Measurements from ENCODE around the gene CERT1.
"Not testable (repeated sequence)": the region's sequence is repeated elsewhere in the genome, so short reads cannot be mapped to it uniquely, and the experiment has no call there.

CERT1 gene, protein sequence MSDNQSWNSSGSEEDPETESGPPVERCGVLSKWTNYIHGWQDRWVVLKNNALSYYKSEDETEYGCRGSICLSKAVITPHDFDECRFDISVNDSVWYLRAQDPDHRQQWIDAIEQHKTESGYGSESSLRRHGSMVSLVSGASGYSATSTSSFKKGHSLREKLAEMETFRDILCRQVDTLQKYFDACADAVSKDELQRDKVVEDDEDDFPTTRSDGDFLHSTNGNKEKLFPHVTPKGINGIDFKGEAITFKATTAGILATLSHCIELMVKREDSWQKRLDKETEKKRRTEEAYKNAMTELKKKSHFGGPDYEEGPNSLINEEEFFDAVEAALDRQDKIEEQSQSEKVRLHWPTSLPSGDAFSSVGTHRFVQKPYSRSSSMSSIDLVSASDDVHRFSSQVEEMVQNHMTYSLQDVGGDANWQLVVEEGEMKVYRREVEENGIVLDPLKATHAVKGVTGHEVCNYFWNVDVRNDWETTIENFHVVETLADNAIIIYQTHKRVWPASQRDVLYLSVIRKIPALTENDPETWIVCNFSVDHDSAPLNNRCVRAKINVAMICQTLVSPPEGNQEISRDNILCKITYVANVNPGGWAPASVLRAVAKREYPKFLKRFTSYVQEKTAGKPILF

DNA sequence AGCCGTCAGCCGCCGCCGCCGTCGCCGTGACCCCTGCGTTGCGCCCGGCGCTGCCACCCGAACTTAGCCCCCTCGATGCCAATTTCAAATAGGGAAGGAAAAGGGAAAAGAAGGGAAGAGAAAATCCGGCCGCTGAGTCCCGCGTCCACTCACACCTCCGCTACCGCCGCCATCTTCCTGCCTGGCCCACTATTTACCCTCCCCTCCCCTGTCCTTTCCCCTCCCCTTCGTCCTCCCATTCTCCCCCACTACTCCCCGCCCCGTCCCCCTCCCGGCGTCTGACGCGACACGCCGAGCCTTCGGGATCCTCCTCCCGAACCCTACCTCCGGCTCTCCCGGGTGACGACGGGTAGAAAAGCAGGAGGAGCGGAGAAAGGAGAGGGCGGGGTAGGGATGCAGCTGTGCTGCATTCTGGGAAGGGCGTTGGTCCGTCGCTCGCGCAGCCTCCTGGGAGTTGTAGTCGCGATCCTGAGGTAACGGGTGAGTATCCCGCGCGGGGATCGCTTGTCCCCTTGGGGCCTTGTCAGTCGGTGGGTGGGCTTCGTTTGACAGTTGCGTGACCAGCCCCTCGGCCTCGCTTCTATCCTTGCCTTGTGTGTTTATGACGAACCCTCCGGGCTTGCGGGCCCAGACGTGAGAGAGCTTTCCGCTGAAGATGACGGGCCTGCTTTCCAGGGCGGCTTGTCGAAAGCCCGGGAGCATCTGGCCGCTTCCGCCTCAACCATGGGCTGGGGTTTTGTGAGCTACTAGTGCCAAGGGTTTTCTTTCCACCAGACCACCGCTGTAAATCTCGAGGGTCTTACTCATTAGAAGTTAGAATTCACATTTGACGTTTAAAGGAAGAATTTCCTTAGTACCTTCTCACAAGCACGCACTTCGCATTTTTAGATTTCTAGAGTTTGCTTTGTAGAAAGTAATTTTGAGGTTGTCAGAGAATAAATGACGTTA, at the start of gene CERT1, which contains the start of gene POLK:
TSS of gene CERT1 (minus strand) at position 195 of the 948 bp plus-strand sequence. CDS start 422 bp downstream, outside the sequence.
TSS of gene POLK (plus strand) at position 457 of the 948 bp plus-strand sequence.
- TF ChIP-seq, protein P1, sequence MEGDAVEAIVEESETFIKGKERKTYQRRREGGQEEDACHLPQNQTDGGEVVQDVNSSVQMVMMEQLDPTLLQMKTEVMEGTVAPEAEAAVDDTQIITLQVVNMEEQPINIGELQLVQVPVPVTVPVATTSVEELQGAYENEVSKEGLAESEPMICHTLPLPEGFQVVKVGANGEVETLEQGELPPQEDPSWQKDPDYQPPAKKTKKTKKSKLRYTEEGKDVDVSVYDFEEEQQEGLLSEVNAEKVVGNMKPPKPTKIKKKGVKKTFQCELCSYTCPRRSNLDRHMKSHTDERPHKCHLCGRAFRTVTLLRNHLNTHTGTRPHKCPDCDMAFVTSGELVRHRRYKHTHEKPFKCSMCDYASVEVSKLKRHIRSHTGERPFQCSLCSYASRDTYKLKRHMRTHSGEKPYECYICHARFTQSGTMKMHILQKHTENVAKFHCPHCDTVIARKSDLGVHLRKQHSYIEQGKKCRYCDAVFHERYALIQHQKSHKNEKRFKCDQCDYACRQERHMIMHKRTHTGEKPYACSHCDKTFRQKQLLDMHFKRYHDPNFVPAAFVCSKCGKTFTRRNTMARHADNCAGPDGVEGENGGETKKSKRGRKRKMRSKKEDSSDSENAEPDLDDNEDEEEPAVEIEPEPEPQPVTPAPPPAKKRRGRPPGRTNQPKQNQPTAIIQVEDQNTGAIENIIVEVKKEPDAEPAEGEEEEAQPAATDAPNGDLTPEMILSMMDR (IDR thresholded peaks at IDR 0.05; ENCODE audit: low read depth, low read length, missing control alignments) = no peak
- H3K4me3 ChIP-seq (ENCODE audit: low read depth, low read length) = peak within 1 kb of the TSS; percentile 74
- DNase-seq (ENCODE audit: low read depth) = peak; percentile 96

DNA sequence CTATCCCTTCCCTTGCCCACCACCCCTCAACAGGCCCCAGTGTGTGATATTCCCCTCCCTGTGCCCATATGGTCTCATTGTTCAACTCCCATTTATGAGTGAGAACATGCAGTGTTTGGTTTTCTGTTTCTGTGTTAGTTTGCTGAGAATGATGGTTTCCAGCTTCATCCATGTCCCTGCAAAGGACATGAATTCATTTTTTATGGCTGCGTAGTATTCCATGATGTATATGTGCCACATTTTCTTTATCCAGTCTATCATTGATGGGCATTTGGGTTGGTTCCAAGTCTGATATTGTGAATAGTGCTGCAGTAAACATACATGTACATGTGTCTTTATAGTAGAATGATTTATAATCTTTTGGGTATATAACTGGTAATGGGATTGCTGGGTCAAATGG, 49.2 kb upstream of the CERT1 start:
- not testable (repeated sequence) for H3K4me3 ChIP-seq (ENCODE audit: low read depth, low read length); DNase-seq (ENCODE audit: low read depth)

DNA sequence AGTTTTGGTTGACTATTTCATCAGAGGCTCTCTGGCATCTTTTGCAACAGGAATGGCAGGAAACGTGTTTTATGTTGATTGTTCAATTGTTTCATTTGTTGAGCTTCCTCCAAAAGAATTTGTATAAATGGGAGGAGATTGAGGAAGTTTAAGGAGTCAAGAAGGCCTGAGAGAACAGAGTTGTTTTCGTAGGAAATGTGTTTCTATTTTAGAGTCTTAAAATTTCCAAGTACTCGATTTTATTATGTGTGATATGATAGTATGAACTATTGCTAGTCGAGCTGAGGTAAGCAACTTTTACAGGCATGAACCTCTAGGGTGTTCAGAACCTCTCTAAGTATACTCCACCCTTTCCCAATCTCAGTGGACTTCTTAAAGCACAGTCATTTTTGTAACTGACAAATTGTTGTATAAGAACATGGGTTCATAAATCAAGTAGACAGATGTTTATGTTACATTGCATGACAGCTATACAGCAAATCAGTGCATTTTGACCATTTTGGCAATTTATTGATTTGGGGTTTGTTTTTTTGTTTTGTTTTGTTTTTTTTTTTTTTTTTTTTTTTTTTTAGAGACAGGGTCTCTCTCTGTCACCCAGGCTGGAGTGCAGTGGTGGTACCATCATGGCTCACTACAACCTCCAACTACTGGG, 47.7 kb upstream of the CERT1 start:
- H3K4me3 ChIP-seq (ENCODE audit: low read depth, low read length) = no peak overlapping the region
- TF ChIP-seq, protein P1 (IDR thresholded peaks at IDR 0.05; ENCODE audit: low read depth, low read length, missing control alignments) = no peak
- DNase-seq (ENCODE audit: low read depth) = no peak

DNA sequence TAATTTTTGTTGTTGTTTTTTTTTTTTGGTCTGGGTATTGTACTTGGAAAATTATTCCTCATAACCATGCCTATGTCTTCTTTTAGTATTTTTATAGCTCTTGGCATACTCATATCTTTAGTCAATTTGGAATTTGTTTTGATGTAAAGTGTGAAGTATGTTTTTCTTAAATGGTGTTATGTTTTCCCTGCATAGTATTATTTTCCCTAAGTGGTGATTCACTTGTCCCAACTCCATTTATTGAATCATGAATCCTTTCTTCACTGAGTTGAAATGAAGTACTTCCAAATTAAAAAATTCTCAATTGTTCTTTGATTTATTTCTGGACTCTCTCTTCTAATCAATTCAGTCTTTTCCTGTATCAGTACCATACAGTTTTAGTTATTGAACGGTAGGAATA, 46.8 kb upstream of the CERT1 start:
- no peak for DNase-seq (ENCODE audit: low read depth)
- no peak overlapping the region for H3K4me3 ChIP-seq (ENCODE audit: low read depth, low read length)
- TF ChIP-seq, protein P1 (IDR thresholded peaks at IDR 0.05; ENCODE audit: low read depth, low read length, missing control alignments) = no peak

DNA sequence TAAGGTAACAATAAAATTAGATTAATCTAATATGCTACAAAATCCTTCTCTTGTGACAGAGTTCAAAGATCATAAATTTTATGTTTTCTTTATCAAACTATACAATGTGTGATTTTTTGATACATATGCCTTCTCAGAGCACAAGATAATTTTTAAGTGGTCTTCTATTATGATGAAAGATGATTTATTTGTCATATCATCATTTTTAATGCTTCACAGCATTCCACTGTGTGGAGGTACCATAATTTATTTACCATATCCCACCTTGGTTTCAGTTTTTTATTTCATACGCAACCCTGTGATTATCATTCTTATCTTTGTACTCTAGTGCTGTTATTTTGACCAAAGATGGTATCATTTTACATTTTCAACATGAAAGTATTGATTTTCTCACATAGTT, 41.9 kb upstream of the CERT1 start:
- no peak overlapping the region for H3K4me3 ChIP-seq (ENCODE audit: low read depth, low read length)
- TF ChIP-seq, protein P1 (IDR thresholded peaks at IDR 0.05; ENCODE audit: low read depth, low read length, missing control alignments) = no peak
- DNase-seq (ENCODE audit: low read depth) = no peak

DNA sequence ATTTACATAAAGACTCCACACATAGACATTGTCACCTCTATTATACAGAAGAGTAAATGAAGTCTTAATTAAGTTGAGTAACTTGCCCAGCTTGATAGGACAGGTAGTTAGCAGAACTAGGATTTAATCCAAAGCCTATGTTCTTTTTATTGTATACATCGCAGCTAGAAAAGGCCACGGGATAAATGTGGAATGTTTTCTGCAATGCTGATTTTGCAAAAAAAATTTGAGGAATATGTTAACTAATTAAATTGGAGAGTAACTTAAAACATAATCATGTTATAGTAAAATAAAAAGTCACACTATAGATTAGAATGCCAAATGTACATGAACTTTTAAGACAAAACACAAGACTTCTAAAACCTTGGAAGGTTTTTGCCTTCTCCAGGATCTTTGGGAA, 41.3 kb upstream of the CERT1 start:
- TF ChIP-seq, protein P1 (IDR thresholded peaks at IDR 0.05; ENCODE audit: low read depth, low read length, missing control alignments) = no peak
- no peak overlapping the region for H3K4me3 ChIP-seq (ENCODE audit: low read depth, low read length)
- DNase-seq (ENCODE audit: low read depth) = no peak
